OCI-LY3 (cell line): ENCODE results near the gene MTOR.

Experiments used
- CTCF ChIP-seq: fragments of 200-600, 300-600 bp; sonication (generic); IDR thresholded peaks from 2 replicates; pipeline ENCODE4 v1.5.1; 2014; ENCODE audit warnings: antibody characterized with exemption, low read length, low read depth
- EZH2phosphoT487 ChIP-seq: fragments of 200-600 bp; shearing (Covaris generic); IDR thresholded peaks from 2 replicates; pipeline ENCODE4 v1.6.1; 2018; ENCODE audit warnings: antibody characterized with exemption, mixed run types, low read depth

- TF ChIP-seq CTCF (no peak), EZH2phosphoT487 (no peak)
These were observed 117.6 kb downstream of the MTOR start for GRCh38 chr1:11144570-11145256.
